Caco-2 (cell line): Measurements from ENCODE around the gene HHAT. TPM values are rescaled to one million over a fixed set of nuclear protein-coding genes. Genes with fewer than 3 reads are reported as not detected.

Source experiments
- BruUV-seq: library from RNA; stranded (reverse); fragments of 400-500 nt; replicated peaks from 2 replicates; lab custom pipeline; 2021; lab: Mats Ljungman, UMichigan
- CTCF ChIA-PET: fragments of 300-600 bp; sonication (Branson Sonifier 250); formaldehyde crosslinking; loops from one replicate; lab custom pipeline; 2022; ENCODE audit warnings: antibody characterized with exemption; lab: Charles Lee
- POLR2A ChIA-PET: fragments of 300-600 bp; sonication (Branson Sonifier 250); formaldehyde crosslinking; loops from one replicate; lab custom pipeline; 2022; ENCODE audit warnings: antibody characterized with exemption; lab: Charles Lee
- DNase-seq, 2 experiments: peaks; one replicate each; pipeline versions ENCODE4 v3.0.0 to v3.0.0-alpha.2; 2020 to 2022
- H3K27me3 ChIP-seq: replicated peaks from 2 replicates; pipeline ENCODE4 v1.6.0; 2011; ENCODE audit warnings: low read length; ENCODE audit not compliant: control insufficient read depth, insufficient read depth
- H3K36me3 ChIP-seq: 2 replicates; pipeline ENCODE4 v1.5.1; 2011; ENCODE audit warnings: low read length; ENCODE audit not compliant: control insufficient read depth, insufficient read depth
- H3K4me1 ChIP-seq: fragments of 250-450 bp; sonication (Bioruptor Pico); 2 replicates; pipeline ENCODE4 v1.5.1; 2020; ENCODE audit warnings: mild to moderate bottlenecking
- H3K4me3 ChIP-seq: 2 replicates; pipeline ENCODE4 v1.5.1; 2011; ENCODE audit warnings: low read depth, mild to moderate bottlenecking, control low read depth, low read length
- H3K9me3 ChIP-seq: fragments of 250-450 bp; sonication (Bioruptor Pico); 2 replicates; pipeline ENCODE4 v1.5.1; 2020; ENCODE audit warnings: mild to moderate bottlenecking, moderate library complexity
- H3K27ac Mint-ChIP-seq: one replicate; pipeline ENCODE4 v1.8.0; 2022; ENCODE audit warnings: mixed read lengths; ENCODE audit not compliant: unreplicated experiment
- H3K27me3 Mint-ChIP-seq: one replicate; pipeline ENCODE4 v1.8.0; 2022; ENCODE audit warnings: mixed read lengths; ENCODE audit not compliant: insufficient read depth, unreplicated experiment
- H3K36me3 Mint-ChIP-seq: one replicate; pipeline ENCODE4 v1.8.0; 2022; ENCODE audit warnings: mild to moderate bottlenecking, mixed read lengths; ENCODE audit not compliant: insufficient read depth, unreplicated experiment
- H3K4me1 Mint-ChIP-seq: one replicate; pipeline ENCODE4 v1.8.0; 2022; ENCODE audit warnings: low read depth, mixed read lengths; ENCODE audit not compliant: unreplicated experiment
- H3K4me3 Mint-ChIP-seq: one replicate; pipeline ENCODE4 v1.8.0; 2022; ENCODE audit warnings: mild to moderate bottlenecking, moderate library complexity, mixed read lengths; ENCODE audit not compliant: unreplicated experiment
- H3K9me3 Mint-ChIP-seq: one replicate; pipeline ENCODE4 v1.8.0; 2022; ENCODE audit warnings: mixed read lengths; ENCODE audit not compliant: unreplicated experiment
- intact Hi-C: fragments of 100-400 bp; cut with micrococcal nuclease; formaldehyde crosslinking; loops from one replicate; pipeline ENCODE4 v1.10.0; 2022; ENCODE audit not compliant: unreplicated experiment
- total RNA-seq: library from RNA; stranded (reverse); gene quantifications from 2 replicates; pipeline ENCODE4 v1.2.3, GENCODE V29; 2022
- TF ChIP-seq, protein P1 (sequence below), 2 experiments: fragments of 200-600 bp in 1 of 2; IDR thresholded peaks; 1 replicate in 1 of 2; 2 replicates in 1 of 2; pipeline versions ENCODE4 v1.5.1 to v1.8.0; 2011 to 2022; ENCODE audit warnings: antibody characterized with exemption in 1 of 2, control low read depth in 1 of 2, inconsistent platforms in 1 of 2, low read depth in 1 of 2, low read length in 1 of 2, mild to moderate bottlenecking in 1 of 2, moderate library complexity in 1 of 2; ENCODE audit not compliant: insufficient read depth in 1 of 2, severe bottlenecking in 1 of 2, unreplicated experiment in 1 of 2

The HHAT gene
- total RNA-seq, 1 experiment from 2014 or later: 3.9 TPM

DNA sequence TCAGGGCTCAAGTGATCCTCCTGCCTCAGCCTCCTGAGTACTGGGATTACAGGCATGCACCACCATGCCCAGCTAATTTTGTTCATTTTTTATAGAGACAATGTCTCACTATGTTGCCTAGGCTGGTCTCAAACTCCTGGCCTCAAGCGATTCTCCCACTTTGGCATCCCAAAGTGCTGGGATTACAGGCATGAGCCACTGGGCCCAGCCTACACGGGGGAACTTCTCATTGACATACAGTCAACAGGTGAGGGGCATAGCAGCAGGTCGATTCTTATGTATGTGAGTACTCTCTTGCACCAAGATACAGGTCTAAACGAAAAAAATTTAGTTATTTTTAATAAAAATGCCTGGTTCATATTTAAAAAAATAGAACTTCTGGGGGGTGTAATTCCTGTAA is 39.5 kb upstream of the HHAT start:
- Mint-ChIP-seq H3K36me3 (no peaks in the 10 kb centered on the region), H3K9me3 (no peaks in the 10 kb centered on the region), H3K27ac (no peak overlapping the region), H3K27me3 (no peaks in the 10 kb centered on the region), H3K4me3 (no peak overlapping the region), H3K4me1 (peaks cover 6% of the 10 kb centered on the region)
- no peak for DNase-seq
- BruUV-seq: no TSS peak
- intact Hi-C loops: no loop called here
- POLR2A ChIA-PET: no interaction called here
- Histone ChIP-seq H3K9me3 (no peaks in the 10 kb centered on the region), H3K36me3 (no peaks in the 10 kb centered on the region), H3K4me1 (no peaks in the 10 kb centered on the region), H3K27me3 (no peaks in the 10 kb centered on the region), H3K4me3 (no peak overlapping the region)
- TF ChIP-seq, protein P1, sequence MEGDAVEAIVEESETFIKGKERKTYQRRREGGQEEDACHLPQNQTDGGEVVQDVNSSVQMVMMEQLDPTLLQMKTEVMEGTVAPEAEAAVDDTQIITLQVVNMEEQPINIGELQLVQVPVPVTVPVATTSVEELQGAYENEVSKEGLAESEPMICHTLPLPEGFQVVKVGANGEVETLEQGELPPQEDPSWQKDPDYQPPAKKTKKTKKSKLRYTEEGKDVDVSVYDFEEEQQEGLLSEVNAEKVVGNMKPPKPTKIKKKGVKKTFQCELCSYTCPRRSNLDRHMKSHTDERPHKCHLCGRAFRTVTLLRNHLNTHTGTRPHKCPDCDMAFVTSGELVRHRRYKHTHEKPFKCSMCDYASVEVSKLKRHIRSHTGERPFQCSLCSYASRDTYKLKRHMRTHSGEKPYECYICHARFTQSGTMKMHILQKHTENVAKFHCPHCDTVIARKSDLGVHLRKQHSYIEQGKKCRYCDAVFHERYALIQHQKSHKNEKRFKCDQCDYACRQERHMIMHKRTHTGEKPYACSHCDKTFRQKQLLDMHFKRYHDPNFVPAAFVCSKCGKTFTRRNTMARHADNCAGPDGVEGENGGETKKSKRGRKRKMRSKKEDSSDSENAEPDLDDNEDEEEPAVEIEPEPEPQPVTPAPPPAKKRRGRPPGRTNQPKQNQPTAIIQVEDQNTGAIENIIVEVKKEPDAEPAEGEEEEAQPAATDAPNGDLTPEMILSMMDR (IDR thresholded peaks at IDR 0.05; ENCODE audit: insufficient read depth in 1 of 2, low read depth in 1 of 2, low read length in 1 of 2, severe bottlenecking in 1 of 2, unreplicated experiment in 1 of 2): no peak
- CTCF ChIA-PET: no interaction called here

- H3K27me3 ChIP-seq: no peaks in the 10 kb centered on the region
- H3K4me1 Mint-ChIP-seq: peaks cover 6% of the 10 kb centered on the region
- no peaks in the 10 kb centered on the region for H3K4me1 ChIP-seq
- H3K36me3 Mint-ChIP-seq: no peaks in the 10 kb centered on the region
- no peaks in the 10 kb centered on the region for H3K9me3 ChIP-seq
- no peak overlapping the region for H3K4me3 ChIP-seq
- no peaks in the 10 kb centered on the region for H3K36me3 ChIP-seq
- POLR2A ChIA-PET: no interaction called here
- no peaks in the 10 kb centered on the region for H3K9me3 Mint-ChIP-seq
- no peak overlapping the region for H3K4me3 Mint-ChIP-seq
- H3K27ac Mint-ChIP-seq: no peak overlapping the region
- DNase-seq: no peak
- no peaks in the 10 kb centered on the region for H3K27me3 Mint-ChIP-seq
- CTCF ChIA-PET: interaction anchor here (1.4 kb wide), 1 partner anchor 57 kb away, joined by 4 read pairs; no protein-coding TSS in a partner anchor
- no TSS peak for BruUV-seq
- intact Hi-C loops: no loop called here
- TF ChIP-seq, protein P1 (IDR thresholded peaks at IDR 0.05; ENCODE audit: insufficient read depth in 1 of 2, low read depth in 1 of 2, low read length in 1 of 2, severe bottlenecking in 1 of 2, unreplicated experiment in 1 of 2): no peak
Measured at GRCh38 chr1:210291081-210291764, 37.5 kb upstream of the HHAT start.

- H3K4me1 ChIP-seq: no peaks in the 10 kb centered on the region
- Mint-ChIP-seq H3K36me3 (no peaks in the 10 kb centered on the region), H3K4me1 (peaks cover 6% of the 10 kb centered on the region), H3K9me3 (no peaks in the 10 kb centered on the region), H3K27ac (no peak overlapping the region), H3K27me3 (no peaks in the 10 kb centered on the region), H3K4me3 (peak overlapping the region; percentile 73)
- ChIA-PET CTCF (interaction anchor here (1.4 kb wide), 1 partner anchor 58 kb away, joined by 4 read pairs; no protein-coding TSS in a partner anchor), POLR2A (no interaction called here)
- intact Hi-C loops: loop anchor here (1.0 to 2.0 kb wide), 2 partner anchors 19 to 149 kb away; no protein-coding TSS in a partner anchor
- H3K9me3 ChIP-seq: no peaks in the 10 kb centered on the region
- peak overlapping the region; percentile 37 for H3K4me3 ChIP-seq
- TF ChIP-seq, protein P1 (IDR thresholded peaks at IDR 0.05; ENCODE audit: insufficient read depth in 1 of 2, low read depth in 1 of 2, low read length in 1 of 2, severe bottlenecking in 1 of 2, unreplicated experiment in 1 of 2): no peak
- no TSS peak for BruUV-seq
- no peaks in the 10 kb centered on the region for H3K27me3 ChIP-seq
- no peak for DNase-seq
- no peaks in the 10 kb centered on the region for H3K36me3 ChIP-seq
Measured at GRCh38 chr1:210291786-210292230, 36.9 kb upstream of the HHAT start.
